ENCODE results near the gene DHRSX. TPM values are rescaled to one million over a fixed set of nuclear protein-coding genes. Genes with fewer than 3 reads are reported as not detected.

DHRSX gene
- total and polyA plus RNA-seq, 2 of the 13 experiments (the other 11 are each of a cell fraction or from before 2014, with no cell fraction given), result 15.5 to 24.3 TPM

GRCh38 chrX:2188330-2188792 lies 312.4 kb downstream of the DHRSX start:
- no peak overlapping the region for H3K9ac ChIP-seq (ENCODE audit: insufficient read depth, low read depth, low read length)
- TF ChIP-seq NCOA2 (CRISPR knock-in tag; IDR thresholded peaks at IDR 0.05) (0 out of 2 replicates have a peak, but pooled peaks have one; percentile 20), TCF7 (IDR thresholded peaks at IDR 0.05; ENCODE audit: low read depth) (peak; percentile 29; the same call in 1 of the 2 replicates), THAP9 (CRISPR knock-in tag; IDR thresholded peaks at IDR 0.05; ENCODE audit: borderline replicate concordance) (no peak)
- POLR2A ChIA-PET, result no interaction called here
- intact Hi-C loops (cut with micrococcal nuclease; ENCODE audit: unreplicated experiment) (no loop called here), in situ Hi-C loops (cut with HindIII; ENCODE audit: extremely low pct_ligation_motif_present, low pct_unique_long_range_greater_than_20kb) (no loop called here)
- no peaks in the 10 kb centered on the region for H4K20me1 ChIP-seq (ENCODE audit: insufficient read depth, low read length)
- no peaks in the 10 kb centered on the region for H3K79me2 ChIP-seq (ENCODE audit: insufficient read depth, low read length)
- CTCF ChIA-PET (ENCODE audit: low intra/inter-chr PET ratio, low total read pairs), result no interaction called here
- WGBS (ENCODE audit: low lambda C conversion rate), result 13% methylated on average over 14 of the region's 14 CpGs
- peak; percentile 85 for ATAC-seq
- H3K4me1 ChIP-seq (ENCODE audit: insufficient read depth, low read length), result peaks cover 15% of the 10 kb centered on the region
- H3K27me3 ChIP-seq (ENCODE audit: control insufficient read depth in 1 of 2, insufficient read depth in 2 of 2, low read length in 2 of 2), result no peaks in the 10 kb centered on the region
- H3K36me3 ChIP-seq (replicated peaks in 1 of 2; ENCODE audit: control insufficient read depth in 1 of 2, insufficient read depth in 2 of 2, low read length in 2 of 2), result no peaks in the 10 kb centered on the region
- H3K4me2 ChIP-seq (ENCODE audit: low read depth, low read length), result no peak overlapping the region
- peaks cover 9% of the 10 kb centered on the region for H3K9me3 ChIP-seq (ENCODE audit: low read length)
- no peak overlapping the region for H2AFZ ChIP-seq (ENCODE audit: low read length)
- peak; percentile 54 for DNase-seq (ENCODE audit: low spot score)
- no peak for FAIRE-seq
- no peak overlapping the region for H3K27ac ChIP-seq (ENCODE audit: extremely low read length, insufficient read depth, low read length)
- no peak overlapping the region for H3K4me3 ChIP-seq (replicated peaks in 1 of 3; ENCODE audit: insufficient read depth in 1 of 3, low read depth in 2 of 3, low read length in 3 of 3)
- no TSS peak for BruUV-seq (replicated peaks)

GRCh38 chrX:2187352-2188115 lies 313.2 kb downstream of the DHRSX start:
- POLR2A ChIA-PET, result no interaction called here
- Histone ChIP-seq H2AFZ (ENCODE audit: low read length) (no peak overlapping the region), H3K4me2 (ENCODE audit: low read depth, low read length) (no peak overlapping the region), H4K20me1 (ENCODE audit: insufficient read depth, low read length) (no peaks in the 10 kb centered on the region), H3K4me3 (replicated peaks in 1 of 3; ENCODE audit: insufficient read depth in 1 of 3, low read depth in 2 of 3, low read length in 3 of 3) (no peak overlapping the region), H3K36me3 (replicated peaks in 1 of 2; ENCODE audit: control insufficient read depth in 1 of 2, insufficient read depth in 2 of 2, low read length in 2 of 2) (no peaks in the 10 kb centered on the region), H3K79me2 (ENCODE audit: insufficient read depth, low read length) (no peaks in the 10 kb centered on the region), H3K4me1 (ENCODE audit: insufficient read depth, low read length) (peaks cover 15% of the 10 kb centered on the region), H3K9me3 (ENCODE audit: low read length) (peaks cover 9% of the 10 kb centered on the region), H3K27ac (ENCODE audit: extremely low read length, insufficient read depth, low read length) (no peak overlapping the region), H3K27me3 (ENCODE audit: control insufficient read depth in 1 of 2, insufficient read depth in 2 of 2, low read length in 2 of 2) (no peaks in the 10 kb centered on the region), H3K9ac (ENCODE audit: insufficient read depth, low read depth, low read length) (no peak overlapping the region)
- FAIRE-seq (no peak), ATAC-seq (no peak), DNase-seq (ENCODE audit: low spot score) (no peak)
- in situ Hi-C loops (cut with HindIII; ENCODE audit: extremely low pct_ligation_motif_present, low pct_unique_long_range_greater_than_20kb) (no loop called here), intact Hi-C loops (cut with micrococcal nuclease; ENCODE audit: unreplicated experiment) (no loop called here)
- BruUV-seq (replicated peaks), result no TSS peak
- WGBS (ENCODE audit: low lambda C conversion rate), result 86% methylated on average over 9 of the region's 15 CpGs
- CTCF ChIA-PET (ENCODE audit: low intra/inter-chr PET ratio, low total read pairs), result no interaction called here
- TF ChIP-seq ZKSCAN8 (CRISPR knock-in tag; IDR thresholded peaks at IDR 0.05; ENCODE audit: borderline replicate concordance) (no peak), PRDM10 (CRISPR knock-in tag; IDR thresholded peaks at IDR 0.05; ENCODE audit: low read depth) (peak; percentile 35; the same call in 1 of the 2 replicates)

Measured in HepG2 (cell line).